ENCODE data around the gene MYO1A. TPM values are rescaled to one million over a fixed set of nuclear protein-coding genes. Genes with fewer than 3 reads are reported as not detected.
"Not testable (repeated sequence)": the region's sequence is repeated elsewhere in the genome, so short reads cannot be mapped to it uniquely, and the experiment has no call there.

MYO1A gene
- total RNA-seq, 1 donor from 2014 or later: 48.5 TPM

- peak; percentile 82 for DNase-seq (ENCODE audit: low spot score)
Measured at GRCh38 chr12:57087691-57088353, 37.9 kb upstream of the MYO1A start.

GRCh38 chr12:57087010-57087690, 37.2 kb upstream of the MYO1A start:
- DNase-seq (ENCODE audit: low spot score): peak; percentile 89

- DNase-seq (ENCODE audit: low spot score): peak; percentile 61
Measured at GRCh38 chr12:57086493-57087009, 36.6 kb upstream of the MYO1A start.

GRCh38 chr12:57085999-57086492, 36.1 kb upstream of the MYO1A start:
- DNase-seq (ENCODE audit: low spot score): no peak

GRCh38 chr12:57080855-57081254, 30.9 kb upstream of the MYO1A start:
- DNase-seq (ENCODE audit: low spot score): no peak

- no peak for DNase-seq (ENCODE audit: low spot score)
Measured at GRCh38 chr12:57079821-57080220, 29.9 kb upstream of the MYO1A start.

GRCh38 chr12:57078519-57079404, 28.8 kb upstream of the MYO1A start, which contains the start of gene NEMP1:
Gene NEMP1, minus strand, starts transcription at chr12:57078791. Its CDS starts 46 bp downstream, at chr12:57078745.
- DNase-seq (ENCODE audit: low spot score): peak; percentile 99

GRCh38 chr12:57073566-57074450, 23.9 kb upstream of the MYO1A start:
- DNase-seq (ENCODE audit: low spot score): not testable (repeated sequence)

GRCh38 chr12:57072661-57073060, 22.7 kb upstream of the MYO1A start:
- no peak for DNase-seq (ENCODE audit: low spot score)

GRCh38 chr12:57069523-57069922, 19.6 kb upstream of the MYO1A start:
- peak; percentile 77 for DNase-seq (ENCODE audit: low spot score)

GRCh38 chr12:57066245-57066644, 16.3 kb upstream of the MYO1A start:
- DNase-seq (ENCODE audit: low spot score): no peak

GRCh38 chr12:57063991-57064685, 14.2 kb upstream of the MYO1A start:
- no peak for DNase-seq (ENCODE audit: low spot score)

- no peak for DNase-seq (ENCODE audit: low spot score)
Measured at GRCh38 chr12:57058454-57058853, 8.5 kb upstream of the MYO1A start.

GRCh38 chr12:57057067-57057751, 7.3 kb upstream of the MYO1A start:
- DNase-seq (ENCODE audit: low spot score): no peak

GRCh38 chr12:57055824-57056223, 5.9 kb upstream of the MYO1A start:
- no peak for DNase-seq (ENCODE audit: low spot score)

- not testable (repeated sequence) for DNase-seq (ENCODE audit: low spot score)
Measured at GRCh38 chr12:57053901-57054300, 4.0 kb upstream of the MYO1A start.

GRCh38 chr12:57053146-57053545, 3.2 kb upstream of the MYO1A start:
- not testable (repeated sequence) for DNase-seq (ENCODE audit: low spot score)

- DNase-seq (ENCODE audit: low spot score): no peak
Measured at GRCh38 chr12:57051011-57051410, 1.1 kb upstream of the MYO1A start.

GRCh38 chr12:57049119-57049446, 846 bp downstream of the MYO1A start:
- no peak for DNase-seq (ENCODE audit: low spot score)
